ENCODE measurements around the gene UBTD2.

Gene UBTD2

GRCh38 chr5:172280929-172281328 is 2.6 kb downstream of the UBTD2 start (continued):
- TF ChIP-seq TSHZ1 (tag by site-specific recombination; IDR thresholded peaks at IDR 0.05; ENCODE audit: borderline replicate concordance) (no peak), ZNF302 (tag by site-specific recombination; IDR thresholded peaks at IDR 0.05; ENCODE audit: low read depth) (no peak), ZNF626 (tag by site-specific recombination; IDR thresholded peaks at IDR 0.05) (no peak), KLF1 (tag by site-specific recombination; IDR thresholded peaks at IDR 0.05) (0 out of 2 replicates have a peak, but pooled peaks have one; percentile 22), PRDM1 (tag by site-specific recombination; IDR thresholded peaks at IDR 0.05) (0 out of 2 replicates have a peak, but pooled peaks have one; percentile 3), ZNF544 (tag by site-specific recombination; IDR thresholded peaks at IDR 0.05) (no peak), HIC1 (tag by site-specific recombination; IDR thresholded peaks at IDR 0.05) (peak; percentile 66), AEBP2 (tag by site-specific recombination; IDR thresholded peaks at IDR 0.05; ENCODE audit: borderline replicate concordance) (no peak), ZNF146 (tag by site-specific recombination; IDR thresholded peaks at IDR 0.05) (no peak), RBAK (tag by site-specific recombination; IDR thresholded peaks at IDR 0.05) (no peak), ZNF692 (tag by site-specific recombination; IDR thresholded peaks at IDR 0.05) (no peak), ZNF513 (tag by site-specific recombination; IDR thresholded peaks at IDR 0.05) (no peak), ZNF571 (tag by site-specific recombination; IDR thresholded peaks at IDR 0.05) (no peak), ZNF24 (tag by site-specific recombination; IDR thresholded peaks at IDR 0.05) (0 out of 2 replicates have a peak, but pooled peaks have one; percentile 58), KLF7 (tag by site-specific recombination; IDR thresholded peaks at IDR 0.05; ENCODE audit: borderline replicate concordance) (no peak), ZNF488 (tag by site-specific recombination; IDR thresholded peaks at IDR 0.05) (no peak), PATZ1 (tag by site-specific recombination; IDR thresholded peaks at IDR 0.05) (no peak), ZNF514 (tag by site-specific recombination; IDR thresholded peaks at IDR 0.05) (no peak), ZBTB48 (tag by site-specific recombination; IDR thresholded peaks at IDR 0.05) (no peak), MZF1 (tag by site-specific recombination; IDR thresholded peaks at IDR 0.05; ENCODE audit: borderline replicate concordance) (peak; percentile 99), ZBTB21 (tag by site-specific recombination; IDR thresholded peaks at IDR 0.05) (0 out of 2 replicates have a peak, but pooled peaks have one; percentile 17), MYNN (tag by site-specific recombination; IDR thresholded peaks at IDR 0.05; ENCODE audit: borderline replicate concordance) (no peak), KLF9 (tag by site-specific recombination; IDR thresholded peaks at IDR 0.05; ENCODE audit: low read depth) (no peak), ZNF521 (tag by site-specific recombination; IDR thresholded peaks at IDR 0.05) (no peak), ZSCAN5A (tag by site-specific recombination; IDR thresholded peaks at IDR 0.05) (no peak)
